GM19455 (cell line): ENCODE results near the gene PPP1R27.

ENCODE experiments used
- ATAC-seq: cut with Tn5 transposase; IDR thresholded peaks from one replicate; pipeline ENCODE4 v1.9.1; 2021; ENCODE audit not compliant: unreplicated experiment

PPP1R27 gene

GRCh38 chr17:81863123-81863675 is 28.3 kb upstream of the PPP1R27 start:
- ATAC-seq = no peak

GRCh38 chr17:81860756-81861568 is 26.1 kb upstream of the PPP1R27 start:
- ATAC-seq = peak; percentile 79

- ATAC-seq = peak; percentile 8
These were observed 25.3 kb upstream of the PPP1R27 start, which contains the start of gene P4HB for GRCh38 chr17:81859906-81860755. P4HB (minus strand) TSS chr17:81860535; CDS start chr17:81860471, 64 bp downstream.

GRCh38 chr17:81858967-81859905 is 24.4 kb upstream of the PPP1R27 start:
- no peak for ATAC-seq

- no peak for ATAC-seq
These were observed 23.5 kb upstream of the PPP1R27 start for GRCh38 chr17:81858170-81858966.

GRCh38 chr17:81854974-81855774 is 20.3 kb upstream of the PPP1R27 start:
- no peak for ATAC-seq

- no peak for ATAC-seq
These were observed 17.4 kb upstream of the PPP1R27 start for GRCh38 chr17:81852237-81852636.

GRCh38 chr17:81851423-81851822 is 16.6 kb upstream of the PPP1R27 start:
- no peak for ATAC-seq

GRCh38 chr17:81849457-81849856 is 14.6 kb upstream of the PPP1R27 start:
- no peak for ATAC-seq

GRCh38 chr17:81846743-81847689 is 12.2 kb upstream of the PPP1R27 start:
- ATAC-seq = no peak

GRCh38 chr17:81845881-81846742 is 11.3 kb upstream of the PPP1R27 start:
- no peak for ATAC-seq

GRCh38 chr17:81845361-81845760 is 10.5 kb upstream of the PPP1R27 start:
- no peak for ATAC-seq

- no peak for ATAC-seq
These were observed 10.0 kb upstream of the PPP1R27 start for GRCh38 chr17:81844887-81845286.

- no peak for ATAC-seq
These were observed 9.5 kb upstream of the PPP1R27 start for GRCh38 chr17:81844327-81844851.

GRCh38 chr17:81843713-81844326 is 9.0 kb upstream of the PPP1R27 start:
- ATAC-seq = no peak
